ENCODE results near the gene CEACAM4. TPM values are rescaled to one million over a fixed set of nuclear protein-coding genes. Genes with fewer than 3 reads are reported as not detected.

Gene CEACAM4
- total and polyA plus RNA-seq, 12 donors = 0.23 to 0.66 (median 0.45) TPM; not detected in 4

DNA sequence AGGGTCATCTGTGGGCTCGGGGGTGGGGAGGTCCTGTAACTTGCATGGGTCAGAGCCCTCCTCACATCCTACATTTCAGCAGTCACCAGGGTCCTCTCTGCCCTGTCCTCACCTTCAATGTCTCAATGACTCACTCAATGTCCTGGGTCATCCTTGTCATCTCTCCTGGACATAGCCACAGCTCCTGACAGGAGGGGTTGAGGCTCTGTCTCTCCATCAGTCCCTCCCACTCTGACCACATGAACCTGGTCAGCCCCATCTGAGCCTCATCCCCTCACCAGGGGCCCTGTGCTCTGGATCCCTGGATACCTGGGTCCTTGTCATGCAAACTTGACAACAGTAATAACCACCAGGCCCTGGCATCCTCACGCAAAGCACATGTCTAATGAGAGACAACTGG, 37.5 kb downstream of the CEACAM4 start:
- Histone ChIP-seq H3K27me3 (peaks cover 0 to 13% (median 4%) of the 10 kb centered on the region in 7 donors), H3K36me3 (no peaks in the 10 kb centered on the region), H3K9me3 (peaks cover 0 to 15% (median 0%) of the 10 kb centered on the region in 11 donors), H3K4me3 (no peak overlapping the region), H3K4me1 (no peaks in the 10 kb centered on the region), H3K27ac (no peak overlapping the region)
- ATAC-seq (no peak), DNase-seq (no peak)
- intact Hi-C loops (cut with DNase I) = no loop called here
- WGBS, 2 donors = 51 to 53% methylated on average over 2 of the region's 2 CpGs
- TF ChIP-seq, protein P1, sequence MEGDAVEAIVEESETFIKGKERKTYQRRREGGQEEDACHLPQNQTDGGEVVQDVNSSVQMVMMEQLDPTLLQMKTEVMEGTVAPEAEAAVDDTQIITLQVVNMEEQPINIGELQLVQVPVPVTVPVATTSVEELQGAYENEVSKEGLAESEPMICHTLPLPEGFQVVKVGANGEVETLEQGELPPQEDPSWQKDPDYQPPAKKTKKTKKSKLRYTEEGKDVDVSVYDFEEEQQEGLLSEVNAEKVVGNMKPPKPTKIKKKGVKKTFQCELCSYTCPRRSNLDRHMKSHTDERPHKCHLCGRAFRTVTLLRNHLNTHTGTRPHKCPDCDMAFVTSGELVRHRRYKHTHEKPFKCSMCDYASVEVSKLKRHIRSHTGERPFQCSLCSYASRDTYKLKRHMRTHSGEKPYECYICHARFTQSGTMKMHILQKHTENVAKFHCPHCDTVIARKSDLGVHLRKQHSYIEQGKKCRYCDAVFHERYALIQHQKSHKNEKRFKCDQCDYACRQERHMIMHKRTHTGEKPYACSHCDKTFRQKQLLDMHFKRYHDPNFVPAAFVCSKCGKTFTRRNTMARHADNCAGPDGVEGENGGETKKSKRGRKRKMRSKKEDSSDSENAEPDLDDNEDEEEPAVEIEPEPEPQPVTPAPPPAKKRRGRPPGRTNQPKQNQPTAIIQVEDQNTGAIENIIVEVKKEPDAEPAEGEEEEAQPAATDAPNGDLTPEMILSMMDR (IDR thresholded peaks at IDR 0.05) = no peak

GRCh38 chr19:41588497-41589209, 38.2 kb downstream of the CEACAM4 start:
- Histone ChIP-seq H3K27ac (no peak overlapping the region), H3K9me3 (peaks cover 0 to 11% (median 0%) of the 10 kb centered on the region in 11 donors), H3K4me3 (no peak overlapping the region), H3K36me3 (peaks cover 0 to 3% (median 0%) of the 10 kb centered on the region in 9 donors), H3K4me1 (no peaks in the 10 kb centered on the region), H3K27me3 (peaks cover 0 to 13% (median 4%) of the 10 kb centered on the region in 7 donors)
- intact Hi-C loops (cut with DNase I) = no loop called here
- DNase-seq (peak in 1 of 2 donors; percentile 31), ATAC-seq (peak in 2 of 8 donors; percentile 49 to 53)
- WGBS, 2 donors = 30% methylated on average over 6 of the region's 6 CpGs
- TF ChIP-seq, protein P1 (IDR thresholded peaks at IDR 0.05) = no peak

GRCh38 chr19:41587838-41588210, 39.0 kb downstream of the CEACAM4 start:
- 72 to 75% methylated on average over 4 of the region's 4 CpGs for WGBS, 2 donors
- no peak overlapping the region for H3K27ac ChIP-seq
- H3K4me1 ChIP-seq = no peaks in the 10 kb centered on the region
- DNase-seq (no peak), ATAC-seq (no peak)
- intact Hi-C loops (cut with DNase I) = no loop called here
- H3K36me3 ChIP-seq = peaks cover 0 to 3% (median 0%) of the 10 kb centered on the region in 9 donors
- H3K9me3 ChIP-seq = peaks cover 0 to 9% (median 0%) of the 10 kb centered on the region in 11 donors
- TF ChIP-seq, protein P1 (IDR thresholded peaks at IDR 0.05) = no peak
- H3K4me3 ChIP-seq = no peak overlapping the region
- peaks cover 0 to 13% (median 4%) of the 10 kb centered on the region in 7 donors for H3K27me3 ChIP-seq

- Histone ChIP-seq H3K27me3 (peaks cover 0 to 13% (median 4%) of the 10 kb centered on the region in 7 donors), H3K9me3 (peaks cover 0 to 15% (median 0%) of the 10 kb centered on the region in 11 donors), H3K27ac (no peak overlapping the region), H3K36me3 (peaks cover 0 to 8% (median 0%) of the 10 kb centered on the region in 9 donors), H3K4me3 (no peak overlapping the region), H3K4me1 (no peaks in the 10 kb centered on the region)
- ATAC-seq (peak in 1 of 8 donors; percentile 25), DNase-seq (no peak)
- TF ChIP-seq, protein P1 (IDR thresholded peaks at IDR 0.05) = no peak
- 72% methylated on average over 9 of the region's 9 CpGs for WGBS, 2 donors
- intact Hi-C loops (cut with DNase I) = no loop called here
These were observed 39.6 kb downstream of the CEACAM4 start for GRCh38 chr19:41587101-41587837.
